ENCODE data around the gene CCDC186. TPM values are rescaled to one million over a fixed set of nuclear protein-coding genes. Genes with fewer than 3 reads are reported as not detected.
A peak's percentile ranks its signal among the peaks of the same experiment; 100 is the strongest.

The CCDC186 gene
- polyA plus RNA-seq, 2 of the 4 experiments (the other 2 are of a cell fraction): 7.4 to 13.4 TPM

DNA sequence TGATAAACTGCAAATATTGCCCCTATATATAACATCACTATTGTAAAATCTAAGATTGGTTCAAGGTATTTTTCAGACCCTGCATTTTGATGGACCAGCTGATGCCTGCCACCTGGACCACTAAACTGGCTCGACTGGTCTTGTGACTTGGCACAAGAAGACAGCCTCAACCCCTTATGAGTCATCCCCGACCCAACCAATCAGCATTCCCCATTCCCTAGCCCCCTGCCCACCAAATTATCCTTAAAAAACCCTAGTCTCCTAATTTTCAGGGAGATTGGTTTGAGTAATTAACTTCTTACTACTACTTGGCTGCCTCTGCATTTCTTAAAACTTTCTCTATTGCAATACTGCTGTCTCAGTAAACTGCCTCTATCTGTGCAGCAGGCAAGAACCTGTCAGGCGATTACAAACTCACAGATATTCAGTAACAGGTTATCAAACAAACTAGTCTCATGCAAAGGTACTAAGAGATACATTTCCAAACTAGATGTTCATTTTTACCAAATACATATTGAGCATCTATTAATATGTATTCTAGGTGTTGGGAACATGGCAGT, 5.5 kb downstream of the CCDC186 start:
- no peak overlapping the region for H3K27ac ChIP-seq
- TF ChIP-seq, protein P1, sequence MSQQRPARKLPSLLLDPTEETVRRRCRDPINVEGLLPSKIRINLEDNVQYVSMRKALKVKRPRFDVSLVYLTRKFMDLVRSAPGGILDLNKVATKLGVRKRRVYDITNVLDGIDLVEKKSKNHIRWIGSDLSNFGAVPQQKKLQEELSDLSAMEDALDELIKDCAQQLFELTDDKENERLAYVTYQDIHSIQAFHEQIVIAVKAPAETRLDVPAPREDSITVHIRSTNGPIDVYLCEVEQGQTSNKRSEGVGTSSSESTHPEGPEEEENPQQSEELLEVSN (IDR thresholded peaks at IDR 0.05; ENCODE audit: borderline replicate concordance, low read depth): no peak
- TF ChIP-seq, protein P2, sequence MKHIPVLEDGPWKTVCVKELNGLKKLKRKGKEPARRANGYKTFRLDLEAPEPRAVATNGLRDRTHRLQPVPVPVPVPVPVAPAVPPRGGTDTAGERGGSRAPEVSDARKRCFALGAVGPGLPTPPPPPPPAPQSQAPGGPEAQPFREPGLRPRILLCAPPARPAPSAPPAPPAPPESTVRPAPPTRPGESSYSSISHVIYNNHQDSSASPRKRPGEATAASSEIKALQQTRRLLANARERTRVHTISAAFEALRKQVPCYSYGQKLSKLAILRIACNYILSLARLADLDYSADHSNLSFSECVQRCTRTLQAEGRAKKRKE (CRISPR knock-in tag; IDR thresholded peaks at IDR 0.05; ENCODE audit: low read depth): no peak
- TF ChIP-seq ESRRA (IDR thresholded peaks at IDR 0.05; ENCODE audit: borderline replicate concordance, low read length) (no peak), FOSL2 (IDR thresholded peaks at IDR 0.05) (no peak), FOSL2 (CRISPR knock-in tag; IDR thresholded peaks at IDR 0.05) (peak; percentile 52; the same call in 1 of the 2 replicates), JUNB (IDR thresholded peaks at IDR 0.05) (no peak)
- TF ChIP-seq, protein P3, sequence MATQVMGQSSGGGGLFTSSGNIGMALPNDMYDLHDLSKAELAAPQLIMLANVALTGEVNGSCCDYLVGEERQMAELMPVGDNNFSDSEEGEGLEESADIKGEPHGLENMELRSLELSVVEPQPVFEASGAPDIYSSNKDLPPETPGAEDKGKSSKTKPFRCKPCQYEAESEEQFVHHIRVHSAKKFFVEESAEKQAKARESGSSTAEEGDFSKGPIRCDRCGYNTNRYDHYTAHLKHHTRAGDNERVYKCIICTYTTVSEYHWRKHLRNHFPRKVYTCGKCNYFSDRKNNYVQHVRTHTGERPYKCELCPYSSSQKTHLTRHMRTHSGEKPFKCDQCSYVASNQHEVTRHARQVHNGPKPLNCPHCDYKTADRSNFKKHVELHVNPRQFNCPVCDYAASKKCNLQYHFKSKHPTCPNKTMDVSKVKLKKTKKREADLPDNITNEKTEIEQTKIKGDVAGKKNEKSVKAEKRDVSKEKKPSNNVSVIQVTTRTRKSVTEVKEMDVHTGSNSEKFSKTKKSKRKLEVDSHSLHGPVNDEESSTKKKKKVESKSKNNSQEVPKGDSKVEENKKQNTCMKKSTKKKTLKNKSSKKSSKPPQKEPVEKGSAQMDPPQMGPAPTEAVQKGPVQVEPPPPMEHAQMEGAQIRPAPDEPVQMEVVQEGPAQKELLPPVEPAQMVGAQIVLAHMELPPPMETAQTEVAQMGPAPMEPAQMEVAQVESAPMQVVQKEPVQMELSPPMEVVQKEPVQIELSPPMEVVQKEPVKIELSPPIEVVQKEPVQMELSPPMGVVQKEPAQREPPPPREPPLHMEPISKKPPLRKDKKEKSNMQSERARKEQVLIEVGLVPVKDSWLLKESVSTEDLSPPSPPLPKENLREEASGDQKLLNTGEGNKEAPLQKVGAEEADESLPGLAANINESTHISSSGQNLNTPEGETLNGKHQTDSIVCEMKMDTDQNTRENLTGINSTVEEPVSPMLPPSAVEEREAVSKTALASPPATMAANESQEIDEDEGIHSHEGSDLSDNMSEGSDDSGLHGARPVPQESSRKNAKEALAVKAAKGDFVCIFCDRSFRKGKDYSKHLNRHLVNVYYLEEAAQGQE (IDR thresholded peaks at IDR 0.05): no peak
- H3K4me1 ChIP-seq: peaks cover 11% of the 10 kb centered on the region; the same call in 1 of the 3 replicates
- ChIA-PET POLR2A (no interaction called here), CTCF (no interaction called here)
- 90% methylated on average over 3 of the region's 3 CpGs for WGBS (ENCODE audit: missing lambda C conversion rate)
- H3K4me2 ChIP-seq: no peak overlapping the region
- no peak for ATAC-seq
- DNase-seq (ENCODE audit: low read depth in 1 of 2, low spot score in 1 of 2): no peak
- FAIRE-seq: no peak
- H3K4me3 ChIP-seq: no peak overlapping the region
- H3K9me3 ChIP-seq: peaks cover 9% of the 10 kb centered on the region; the same call in 2 of the 3 replicates

DNA sequence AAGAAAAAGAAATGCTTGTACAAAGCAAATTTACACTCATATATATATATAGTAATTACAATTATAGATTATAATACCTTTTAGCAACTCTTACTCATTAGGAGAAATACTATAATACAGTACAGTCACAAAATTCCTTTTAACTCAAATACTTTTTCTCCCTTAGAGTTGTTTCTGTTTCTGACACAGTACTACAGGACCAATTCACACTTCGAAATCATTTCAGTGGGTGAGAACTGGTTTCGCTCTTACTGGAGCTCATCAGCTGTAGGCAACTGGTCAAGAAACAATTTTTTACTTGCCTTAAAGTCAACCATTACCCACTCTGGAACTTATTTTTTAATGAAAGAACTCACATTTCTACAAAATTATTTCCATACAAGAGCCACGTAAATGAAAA, 6.0 kb downstream of the CCDC186 start:
- CTCF ChIA-PET: no interaction called here

DNA sequence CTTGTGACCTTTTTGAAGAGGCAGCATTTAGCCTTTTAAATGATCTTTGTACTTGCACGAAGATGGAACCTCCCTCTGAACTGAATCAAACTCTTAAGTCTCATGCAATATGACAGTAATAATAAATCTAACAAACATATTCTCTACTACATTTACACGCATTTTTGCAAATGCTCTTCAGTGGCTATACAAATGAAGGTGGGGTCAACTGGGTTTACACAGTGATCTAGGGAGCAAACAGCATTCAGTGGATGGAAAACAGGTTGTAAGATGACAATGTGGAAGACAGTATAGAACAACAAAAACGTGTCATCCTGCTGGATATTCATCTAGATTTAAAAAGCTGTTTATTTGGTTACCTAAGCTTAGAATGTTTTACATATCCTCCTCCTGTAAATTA, 7.5 kb downstream of the CCDC186 start:
- WGBS (ENCODE audit: missing lambda C conversion rate): 61% methylated on average over 3 of the region's 3 CpGs
- Histone ChIP-seq H3K4me2 (no peak overlapping the region), H3K9me3 (peaks cover 9% of the 10 kb centered on the region; the same call in 2 of the 3 replicates), H3K4me1 (no peaks in the 10 kb centered on the region), H3K4me3 (no peak overlapping the region), H3K27ac (no peak overlapping the region)
- TF ChIP-seq CEBPB (IDR thresholded peaks at IDR 0.05): no peak
- TF ChIP-seq SREBF2 (IDR thresholded peaks at IDR 0.05): no peak
- no peak for TF ChIP-seq FOSL2 (IDR thresholded peaks at IDR 0.05)
- no peak for TF ChIP-seq FOSL2 (CRISPR knock-in tag; IDR thresholded peaks at IDR 0.05)
- TF ChIP-seq, protein P1 (IDR thresholded peaks at IDR 0.05; ENCODE audit: borderline replicate concordance, low read depth): no peak
- TF ChIP-seq CBX2 (IDR thresholded peaks at IDR 0.05; ENCODE audit: borderline replicate concordance, low read depth): no peak
- TF ChIP-seq KDM1A (IDR thresholded peaks at IDR 0.05; ENCODE audit: low read depth): no peak
- no peak for TF ChIP-seq HOXB13 (CRISPR knock-in tag; IDR thresholded peaks at IDR 0.05; ENCODE audit: low read depth)
- no peak for TF ChIP-seq MAZ (IDR thresholded peaks at IDR 0.05; ENCODE audit: borderline replicate concordance, low read depth, low read length)
- TF ChIP-seq, protein P2 (CRISPR knock-in tag; IDR thresholded peaks at IDR 0.05; ENCODE audit: low read depth): no peak
- TF ChIP-seq TFCP2L1 (CRISPR knock-in tag; IDR thresholded peaks at IDR 0.05): no peak
- TF ChIP-seq CHD2 (IDR thresholded peaks at IDR 0.05; ENCODE audit: low read length, partially characterized antibody): no peak
- TF ChIP-seq MAFK (IDR thresholded peaks at IDR 0.05; ENCODE audit: partially characterized antibody): no peak
- TF ChIP-seq TP53 (CRISPR knock-in tag; IDR thresholded peaks at IDR 0.05): no peak
- TF ChIP-seq POLR2A (IDR thresholded peaks at IDR 0.05; ENCODE audit: low read length): no peak
- no peak for TF ChIP-seq FOXS1 (CRISPR knock-in tag; IDR thresholded peaks at IDR 0.05)
- no peak for TF ChIP-seq HDAC2 (IDR thresholded peaks at IDR 0.05)
- no peak for TF ChIP-seq EHMT2 (IDR thresholded peaks at IDR 0.05; ENCODE audit: low read depth)
- no peak for TF ChIP-seq HOXA7 (CRISPR knock-in tag; IDR thresholded peaks at IDR 0.05)
- no peak for TF ChIP-seq BHLHE40 (IDR thresholded peaks at IDR 0.05; ENCODE audit: low read depth, low read length)
- TF ChIP-seq, protein P4, sequence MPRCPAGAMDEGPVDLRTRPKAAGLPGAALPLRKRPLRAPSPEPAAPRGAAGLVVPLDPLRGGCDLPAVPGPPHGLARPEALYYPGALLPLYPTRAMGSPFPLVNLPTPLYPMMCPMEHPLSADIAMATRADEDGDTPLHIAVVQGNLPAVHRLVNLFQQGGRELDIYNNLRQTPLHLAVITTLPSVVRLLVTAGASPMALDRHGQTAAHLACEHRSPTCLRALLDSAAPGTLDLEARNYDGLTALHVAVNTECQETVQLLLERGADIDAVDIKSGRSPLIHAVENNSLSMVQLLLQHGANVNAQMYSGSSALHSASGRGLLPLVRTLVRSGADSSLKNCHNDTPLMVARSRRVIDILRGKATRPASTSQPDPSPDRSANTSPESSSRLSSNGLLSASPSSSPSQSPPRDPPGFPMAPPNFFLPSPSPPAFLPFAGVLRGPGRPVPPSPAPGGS (IDR thresholded peaks at IDR 0.05): no peak
- DNase-seq (ENCODE audit: low read depth in 1 of 2, low spot score in 1 of 2): no peak
- FAIRE-seq: no peak
- CTCF ChIA-PET: interaction anchor here (0.8 kb wide), 1 partner anchor 461 kb away, joined by 3 read pairs; no protein-coding TSS in a partner anchor
- no peak for ATAC-seq
- POLR2A ChIA-PET: no interaction called here

More for the DNA sequence above, 6.0 kb downstream of the CCDC186 start:
- H3K4me1 ChIP-seq: peaks cover 9% of the 10 kb centered on the region; the same call in 1 of the 3 replicates
- DNase-seq (ENCODE audit: low read depth in 1 of 2, low spot score in 1 of 2) (no peak), FAIRE-seq (no peak), ATAC-seq (no peak)
- peaks cover 9% of the 10 kb centered on the region; the same call in 2 of the 3 replicates for H3K9me3 ChIP-seq
- no peak overlapping the region for H3K27ac ChIP-seq
- WGBS (ENCODE audit: missing lambda C conversion rate): 96% methylated on average over 3 of the region's 3 CpGs
- TF ChIP-seq NR3C1 (IDR thresholded peaks at IDR 0.05): no peak
- POLR2A ChIA-PET: interaction anchor here (0.7 kb wide), 1 partner anchor 1616 kb away, joined by 5 read pairs; no protein-coding TSS in a partner anchor
- no peak overlapping the region for H3K4me3 ChIP-seq
- H3K4me2 ChIP-seq: no peak overlapping the region
